Prostate gland (tissue), 2 donors: ENCODE data around the gene HOXC6. TPM values are rescaled to one million over a fixed set of nuclear protein-coding genes. Genes with fewer than 3 reads are reported as not detected.

Experiments used
- DNase-seq: peaks from one replicate; pipeline ENCODE4 v3.0.0-alpha.2; 2019; ENCODE audit warnings: low spot score
- H3K27ac ChIP-seq, 2 donors: fragments of 200-600 bp; sonication (generic); 2 replicates each; pipeline ENCODE4 v1.5.1; 2017 to 2019
- H3K27me3 ChIP-seq: fragments of 200-600 bp; sonication (generic); replicated peaks from 2 replicates; pipeline ENCODE4 v1.5.1; 2019; ENCODE audit not compliant: insufficient read depth
- H3K36me3 ChIP-seq, 2 donors: fragments of 200-600 bp; sonication (generic); 1 replicate in 1 of 2; 2 replicates in 1 of 2; pipeline versions ENCODE4 v1.5.1 to v1.8.1; 2017 to 2019
- H3K4me1 ChIP-seq: fragments of 200-600 bp; sonication (generic); replicated peaks from 2 replicates; pipeline ENCODE4 v1.5.1; 2019
- H3K4me3 ChIP-seq, 2 donors: fragments of 200-600 bp; sonication (generic); 2 replicates each; pipeline ENCODE4 v1.5.1; 2017 to 2019
- H3K9me3 ChIP-seq: fragments of 200-600 bp; sonication (generic); 2 replicates; pipeline ENCODE4 v1.5.1; 2017
- POLR2A ChIP-seq: fragments of 450-650 bp; IDR thresholded peaks from one replicate; pipeline ENCODE4 v1.6.1; 2016; ENCODE audit warnings: antibody characterized with exemption, mild to moderate bottlenecking
- POLR2AphosphoS5 ChIP-seq: sonication (generic); formaldehyde crosslinking; IDR thresholded peaks from one replicate; pipeline ENCODE4 v1.6.1; 2017; ENCODE audit warnings: antibody characterized with exemption
- WGBS: methylation state at CpG from one replicate; pipeline ENCODE4 v1.1.5; 2018; 5-methylcytosine and 5-hydroxymethylcytosine counted together
- intact Hi-C: fragments of 100-400 bp; cut with DNase I; formaldehyde crosslinking; loops from one replicate; pipeline ENCODE4 v1.14.2; 2022
- total RNA-seq, 2 donors: library from RNA; depleted of rRNA; stranded (reverse); fragments of >200 nt; gene quantifications; one replicate each; pipeline ENCODE4 v1.1.0, GENCODE V29; 2016
- TF ChIP-seq, protein P1 (sequence below), 4 experiments: fragments of 200-600 bp in 2 of 4; fragments of 450-650 bp in 2 of 4; sonication (generic) in 2 of 4; IDR thresholded peaks; 1 replicate in 3 of 4; 2 replicates in 1 of 4; pipeline ENCODE4 v1.5.1; 2016 to 2019; ENCODE audit warnings: antibody characterized with exemption in 4 of 4, mild to moderate bottlenecking in 2 of 4, moderate library complexity in 2 of 4

The HOXC6 gene
- total RNA-seq, 2 donors from 2014 or later = 1.3 TPM; not detected in 1

DNA sequence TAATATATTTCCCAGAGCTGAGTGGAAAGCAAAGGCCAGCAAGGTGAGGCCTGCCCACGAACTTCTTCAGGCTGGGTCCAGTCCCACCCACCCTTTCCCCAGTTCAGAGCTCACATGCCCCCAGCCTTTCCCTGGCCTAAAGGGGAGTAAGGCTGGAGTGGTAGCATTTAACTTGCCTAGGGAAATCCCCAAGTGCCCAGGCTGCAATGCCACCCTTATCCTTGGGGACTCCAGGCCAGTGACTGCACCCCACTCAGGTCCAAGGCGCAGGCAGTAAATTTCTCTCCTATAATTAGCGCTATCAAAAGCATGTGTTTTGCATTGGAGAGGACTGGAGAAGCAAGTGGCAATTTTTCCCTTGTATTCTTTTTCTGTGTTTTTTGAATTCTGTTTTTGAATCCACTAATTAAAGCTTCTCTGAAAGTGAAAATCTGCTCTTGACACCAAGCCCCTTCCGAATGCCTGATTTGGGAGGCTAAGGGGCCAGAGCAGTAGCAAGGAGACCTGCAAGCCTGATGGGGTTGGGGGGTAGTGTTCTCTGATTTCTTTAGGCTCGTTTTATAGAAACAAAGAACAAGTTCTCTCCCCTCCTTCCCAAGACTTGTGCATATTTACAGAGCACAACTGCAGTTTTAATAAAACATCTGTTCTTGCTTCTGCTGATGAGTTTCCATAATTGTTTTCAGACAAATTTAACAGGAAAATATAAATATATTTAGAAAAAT lies 3.5 kb upstream of the HOXC6 start:
- 25% methylated on average over 5 of the region's 5 CpGs for WGBS
- no peaks in the 10 kb centered on the region for H3K36me3 ChIP-seq
- peaks cover 76% of the 10 kb centered on the region for H3K27me3 ChIP-seq
- no peak overlapping the region for H3K27ac ChIP-seq
- intact Hi-C loops = no loop called here
- TF ChIP-seq POLR2AphosphoS5 (no peak), POLR2A (no peak)
- TF ChIP-seq, protein P1, sequence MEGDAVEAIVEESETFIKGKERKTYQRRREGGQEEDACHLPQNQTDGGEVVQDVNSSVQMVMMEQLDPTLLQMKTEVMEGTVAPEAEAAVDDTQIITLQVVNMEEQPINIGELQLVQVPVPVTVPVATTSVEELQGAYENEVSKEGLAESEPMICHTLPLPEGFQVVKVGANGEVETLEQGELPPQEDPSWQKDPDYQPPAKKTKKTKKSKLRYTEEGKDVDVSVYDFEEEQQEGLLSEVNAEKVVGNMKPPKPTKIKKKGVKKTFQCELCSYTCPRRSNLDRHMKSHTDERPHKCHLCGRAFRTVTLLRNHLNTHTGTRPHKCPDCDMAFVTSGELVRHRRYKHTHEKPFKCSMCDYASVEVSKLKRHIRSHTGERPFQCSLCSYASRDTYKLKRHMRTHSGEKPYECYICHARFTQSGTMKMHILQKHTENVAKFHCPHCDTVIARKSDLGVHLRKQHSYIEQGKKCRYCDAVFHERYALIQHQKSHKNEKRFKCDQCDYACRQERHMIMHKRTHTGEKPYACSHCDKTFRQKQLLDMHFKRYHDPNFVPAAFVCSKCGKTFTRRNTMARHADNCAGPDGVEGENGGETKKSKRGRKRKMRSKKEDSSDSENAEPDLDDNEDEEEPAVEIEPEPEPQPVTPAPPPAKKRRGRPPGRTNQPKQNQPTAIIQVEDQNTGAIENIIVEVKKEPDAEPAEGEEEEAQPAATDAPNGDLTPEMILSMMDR (IDR thresholded peaks at IDR 0.05) = no peak
- H3K4me1 ChIP-seq = no peaks in the 10 kb centered on the region
- H3K4me3 ChIP-seq = no peak overlapping the region
- H3K9me3 ChIP-seq = no peaks in the 10 kb centered on the region
- no peak for DNase-seq

DNA sequence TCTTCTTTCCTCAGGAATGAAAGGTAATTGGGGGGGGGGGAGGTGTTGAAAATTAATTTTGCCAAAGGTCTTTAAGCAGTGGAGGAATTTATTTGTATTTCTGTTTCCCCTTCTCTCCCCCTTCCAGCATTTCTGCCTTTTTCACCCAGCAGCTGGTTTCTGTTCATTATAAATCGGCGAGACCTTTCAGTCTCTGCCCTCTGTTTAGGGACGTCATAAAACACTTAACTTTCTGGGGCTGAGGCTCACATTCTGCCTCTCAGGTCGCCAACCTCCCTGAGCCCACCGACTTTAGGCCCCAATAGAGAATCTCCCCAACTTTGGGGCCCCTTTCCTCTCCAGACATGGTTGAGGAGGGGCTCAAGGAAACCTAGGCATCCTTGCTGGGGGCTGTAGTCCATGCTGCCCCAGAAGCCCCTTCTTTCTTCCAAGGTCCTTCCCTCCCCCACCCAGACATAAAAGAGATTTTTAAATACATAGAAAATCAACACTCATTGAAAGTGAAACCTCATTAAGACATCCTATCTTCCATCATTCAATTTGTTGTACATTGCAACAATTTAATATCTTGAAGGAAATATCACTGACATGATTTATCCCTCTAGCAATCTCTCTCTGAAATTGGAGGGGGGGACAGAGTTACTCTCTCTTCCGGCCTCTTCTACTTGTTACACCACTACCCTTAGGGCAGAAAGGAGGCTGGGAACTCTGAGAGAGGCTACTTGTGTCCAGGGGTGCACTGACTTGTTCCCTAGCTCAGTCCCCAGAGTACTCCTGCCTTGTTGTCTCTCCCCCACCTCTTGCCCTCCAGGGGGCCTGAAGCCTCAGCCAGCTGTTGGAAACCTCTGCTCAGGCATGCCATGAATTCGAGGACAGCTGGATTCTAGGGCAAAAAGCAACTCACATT lies 2.5 kb upstream of the HOXC6 start:
- 14% methylated on average over 7 of the region's 7 CpGs for WGBS
- Histone ChIP-seq H3K36me3 (no peaks in the 10 kb centered on the region), H3K27ac (no peak overlapping the region), H3K9me3 (no peaks in the 10 kb centered on the region), H3K4me3 (no peak overlapping the region), H3K4me1 (no peaks in the 10 kb centered on the region), H3K27me3 (peaks cover 78% of the 10 kb centered on the region)
- intact Hi-C loops = no loop called here
- DNase-seq = no peak
- no peak for TF ChIP-seq POLR2AphosphoS5
- TF ChIP-seq, protein P1 (IDR thresholded peaks at IDR 0.05) = no peak
- TF ChIP-seq POLR2A = no peak

DNA sequence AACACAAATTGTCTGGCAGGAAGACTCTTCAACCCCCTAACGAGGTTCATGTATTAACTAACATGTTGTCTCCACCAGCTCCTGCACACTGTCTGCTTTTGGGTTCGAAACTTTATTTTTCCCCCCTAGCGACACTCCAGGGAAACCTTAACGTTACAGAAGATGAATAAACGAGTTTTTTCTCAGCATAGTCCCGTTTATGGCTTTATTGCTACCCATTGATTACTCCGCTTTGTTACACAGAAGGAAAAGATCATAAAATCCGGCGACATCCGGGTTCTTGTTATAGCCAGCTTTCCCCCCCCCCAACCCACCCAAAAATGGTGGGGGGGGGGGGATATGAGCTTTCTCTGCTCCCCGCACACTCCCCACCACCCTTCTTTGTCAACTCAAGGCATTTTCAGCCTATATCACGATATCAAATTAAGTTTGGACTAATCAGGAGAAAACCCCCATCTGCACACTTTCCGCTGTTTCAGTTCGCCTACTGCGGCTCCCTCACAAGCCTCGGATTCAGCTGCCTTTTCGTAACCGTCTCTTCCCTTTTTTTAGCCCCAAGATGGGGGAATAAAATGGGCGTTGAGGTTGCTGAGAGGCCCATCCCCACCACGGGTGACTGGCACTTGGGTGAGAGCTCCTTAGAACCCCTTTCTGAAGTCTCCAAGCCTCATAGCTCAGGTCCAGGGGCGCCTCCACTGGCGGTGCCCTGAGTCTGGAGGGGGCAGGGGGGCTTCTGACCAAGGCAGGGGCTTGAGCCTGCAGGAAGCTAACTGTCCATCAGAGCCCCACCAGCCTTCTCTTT lies 1.4 kb upstream of the HOXC6 start:
- WGBS = 10% methylated on average over 22 of the region's 22 CpGs
- no peak overlapping the region for H3K27ac ChIP-seq
- intact Hi-C loops = no loop called here
- TF ChIP-seq POLR2A = no peak
- TF ChIP-seq, protein P1 (IDR thresholded peaks at IDR 0.05) = no peak
- no peak for TF ChIP-seq POLR2AphosphoS5
- H3K4me3 ChIP-seq = no peak overlapping the region
- H3K9me3 ChIP-seq = no peaks in the 10 kb centered on the region
- no peak for DNase-seq
- H3K27me3 ChIP-seq = peaks cover 81% of the 10 kb centered on the region
- no peaks in the 10 kb centered on the region for H3K4me1 ChIP-seq
- no peaks in the 10 kb centered on the region for H3K36me3 ChIP-seq

DNA sequence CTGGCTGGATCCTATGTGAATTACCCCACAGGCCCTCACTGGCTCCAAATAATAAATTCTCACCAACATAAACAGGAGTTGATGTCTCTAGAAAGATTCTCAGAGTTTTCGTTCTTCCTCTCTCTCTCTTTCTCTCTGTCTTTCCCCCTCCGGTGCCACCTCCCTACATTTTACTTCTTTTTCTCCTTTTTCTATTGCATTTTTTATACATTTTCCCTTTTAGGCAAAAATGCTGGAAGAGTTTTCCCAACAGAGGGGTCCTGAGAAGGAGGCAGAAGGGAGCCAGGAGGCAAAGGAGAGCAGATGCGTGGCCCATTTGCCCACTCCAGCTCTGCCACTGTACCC lies 826 bp upstream of the HOXC6 start:
- Histone ChIP-seq H3K4me3 (no peak overlapping the region), H3K4me1 (no peaks in the 10 kb centered on the region)

More for the DNA sequence above, 826 bp upstream of the HOXC6 start:
- intact Hi-C loops = no loop called here
- peaks cover 82% of the 10 kb centered on the region for H3K27me3 ChIP-seq
- WGBS = 36% methylated on average over 3 of the region's 3 CpGs
- H3K36me3 ChIP-seq = no peaks in the 10 kb centered on the region
- DNase-seq = no peak
- H3K9me3 ChIP-seq = no peaks in the 10 kb centered on the region
- TF ChIP-seq, protein P1 (IDR thresholded peaks at IDR 0.05) = no peak
- TF ChIP-seq POLR2A (no peak), POLR2AphosphoS5 (no peak)
- no peak overlapping the region for H3K27ac ChIP-seq
